Left ventricle myocardium inferior (tissue), 1 donor: ENCODE results near the gene PDZRN3. TPM values are rescaled to one million over a fixed set of nuclear protein-coding genes. Genes with fewer than 3 reads are reported as not detected.

Experiments
- DNase-seq: peaks from one replicate; pipeline ENCODE4 v3.0.0-alpha.2; 2020
- H3K27ac ChIP-seq: fragments of 200-600 bp; replicated peaks from 2 replicates; pipeline ENCODE4 v1.8.0; 2021
- H3K27me3 ChIP-seq: fragments of 200-600 bp; 2 replicates; pipeline ENCODE4 v1.8.0; 2021; ENCODE audit warnings: low read depth
- H3K36me3 ChIP-seq: fragments of 200-600 bp; 2 replicates; pipeline ENCODE4 v1.8.0; 2021
- H3K4me1 ChIP-seq: fragments of 200-600 bp; 2 replicates; pipeline ENCODE4 v1.8.0; 2021
- H3K4me3 ChIP-seq: fragments of 200-600 bp; 2 replicates; pipeline ENCODE4 v1.8.0; 2021; ENCODE audit warnings: mild to moderate bottlenecking, moderate library complexity
- H3K9me3 ChIP-seq: fragments of 200-600 bp; replicated peaks from 2 replicates; pipeline ENCODE4 v1.8.0; 2021
- CTCF ChIP-seq: fragments of 200-600 bp; IDR thresholded peaks from 2 replicates; pipeline ENCODE4 v1.8.0; 2021; ENCODE audit warnings: antibody characterized with exemption, mild to moderate bottlenecking, borderline replicate concordance
- intact Hi-C: fragments of 100-400 bp; cut with micrococcal nuclease; formaldehyde crosslinking; loops from one replicate; pipeline ENCODE4 v1.11.0; 2022
- total RNA-seq: library from RNA; stranded (reverse); fragmentation: NEBNext Ultra II Directional; extraction: Animal tissue kit (Norgen Biotek cat#: 25700); gene quantifications from one replicate; pipeline ENCODE4 v1.2.1, GENCODE V29; 2021
- donor health status: DM: no; HTN: yes; CAD: no; lungs with severe emphysema.

Gene PDZRN3
- total RNA-seq, 1 donor from 2014 or later = 114 TPM

- H3K27ac ChIP-seq = peak overlapping the region; percentile 75
- H3K36me3 ChIP-seq = no peaks in the 10 kb centered on the region
- peaks cover 80% of the 10 kb centered on the region for H3K4me1 ChIP-seq
- H3K9me3 ChIP-seq = no peaks in the 10 kb centered on the region
- no peak for TF ChIP-seq CTCF
- H3K4me3 ChIP-seq = peak overlapping the region; percentile 19
- H3K27me3 ChIP-seq = no peaks in the 10 kb centered on the region
- DNase-seq = no peak
- intact Hi-C loops = no loop called here
These were observed 178.2 kb downstream of the PDZRN3 start for GRCh38 chr3:73446467-73447110.

- Histone ChIP-seq H3K27me3 (no peaks in the 10 kb centered on the region), H3K4me1 (peaks cover 68% of the 10 kb centered on the region), H3K27ac (peak overlapping the region; percentile 19), H3K9me3 (no peaks in the 10 kb centered on the region), H3K36me3 (no peaks in the 10 kb centered on the region), H3K4me3 (no peak overlapping the region)
- no peak for DNase-seq
- intact Hi-C loops = no loop called here
- no peak for TF ChIP-seq CTCF
These were observed 181.9 kb downstream of the PDZRN3 start for GRCh38 chr3:73442886-73443285.

- Histone ChIP-seq H3K27me3 (no peaks in the 10 kb centered on the region), H3K4me3 (no peak overlapping the region), H3K27ac (peak overlapping the region; percentile 27), H3K4me1 (peaks cover 66% of the 10 kb centered on the region), H3K36me3 (no peaks in the 10 kb centered on the region), H3K9me3 (no peaks in the 10 kb centered on the region)
- intact Hi-C loops = no loop called here
- no peak for DNase-seq
- no peak for TF ChIP-seq CTCF
These were observed 182.6 kb downstream of the PDZRN3 start for GRCh38 chr3:73442152-73442551.

GRCh38 chr3:73437828-73438227, 186.9 kb downstream of the PDZRN3 start:
- H3K27ac ChIP-seq = peak overlapping the region; percentile 3
- no peak overlapping the region for H3K4me3 ChIP-seq
- H3K36me3 ChIP-seq = no peaks in the 10 kb centered on the region
- H3K4me1 ChIP-seq = peaks cover 67% of the 10 kb centered on the region
- no peak for TF ChIP-seq CTCF
- intact Hi-C loops = no loop called here
- H3K9me3 ChIP-seq = no peaks in the 10 kb centered on the region
- DNase-seq = no peak
- no peaks in the 10 kb centered on the region for H3K27me3 ChIP-seq

- peaks cover 80% of the 10 kb centered on the region for H3K4me1 ChIP-seq
- no peak for DNase-seq
These were observed 189.7 kb downstream of the PDZRN3 start for GRCh38 chr3:73435055-73435454.

More at GRCh38 chr3:73435055-73435454, 189.7 kb downstream of the PDZRN3 start:
- no peaks in the 10 kb centered on the region for H3K36me3 ChIP-seq
- no peak overlapping the region for H3K4me3 ChIP-seq
- intact Hi-C loops = no loop called here
- no peaks in the 10 kb centered on the region for H3K27me3 ChIP-seq
- TF ChIP-seq CTCF = no peak
- no peak overlapping the region for H3K27ac ChIP-seq
- no peaks in the 10 kb centered on the region for H3K9me3 ChIP-seq
